NCI-H2171 (cell line): ENCODE measurements around the gene SPHK2.
"Not testable (repeated sequence)": the region's sequence is repeated elsewhere in the genome, so short reads cannot be mapped to it uniquely, and the experiment has no call there.

Experiments used
- DNase-seq: peaks from one replicate; lab custom pipeline; 2025; lab: John Stamatoyannopoulos, UW

The SPHK2 gene

DNA sequence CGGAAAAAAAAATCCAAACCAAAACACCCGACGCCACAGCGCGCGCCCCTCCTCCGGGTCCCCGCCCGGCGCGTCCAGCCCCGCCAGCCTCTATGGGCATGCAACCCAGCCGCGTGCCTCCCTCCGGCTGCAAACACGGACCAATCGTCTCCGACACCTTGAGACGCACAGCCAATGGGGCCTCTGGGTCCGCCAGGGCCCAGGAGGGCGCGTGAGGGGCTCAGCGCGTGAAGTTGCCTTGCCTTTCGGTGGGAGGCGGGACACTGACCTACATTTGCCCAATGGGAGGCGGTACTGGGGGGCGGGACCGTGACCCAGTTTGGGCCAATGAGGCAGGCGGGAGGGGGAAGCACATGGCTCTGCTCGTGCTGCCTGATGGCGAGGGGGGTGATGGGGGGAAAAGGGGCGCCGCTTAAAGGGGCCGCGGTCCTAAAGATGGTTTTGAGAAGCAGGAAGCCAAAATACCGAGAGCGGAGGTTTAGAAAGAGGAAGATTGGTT, 18.2 kb downstream of the SPHK2 start:
- peak; percentile 99 for DNase-seq

DNA sequence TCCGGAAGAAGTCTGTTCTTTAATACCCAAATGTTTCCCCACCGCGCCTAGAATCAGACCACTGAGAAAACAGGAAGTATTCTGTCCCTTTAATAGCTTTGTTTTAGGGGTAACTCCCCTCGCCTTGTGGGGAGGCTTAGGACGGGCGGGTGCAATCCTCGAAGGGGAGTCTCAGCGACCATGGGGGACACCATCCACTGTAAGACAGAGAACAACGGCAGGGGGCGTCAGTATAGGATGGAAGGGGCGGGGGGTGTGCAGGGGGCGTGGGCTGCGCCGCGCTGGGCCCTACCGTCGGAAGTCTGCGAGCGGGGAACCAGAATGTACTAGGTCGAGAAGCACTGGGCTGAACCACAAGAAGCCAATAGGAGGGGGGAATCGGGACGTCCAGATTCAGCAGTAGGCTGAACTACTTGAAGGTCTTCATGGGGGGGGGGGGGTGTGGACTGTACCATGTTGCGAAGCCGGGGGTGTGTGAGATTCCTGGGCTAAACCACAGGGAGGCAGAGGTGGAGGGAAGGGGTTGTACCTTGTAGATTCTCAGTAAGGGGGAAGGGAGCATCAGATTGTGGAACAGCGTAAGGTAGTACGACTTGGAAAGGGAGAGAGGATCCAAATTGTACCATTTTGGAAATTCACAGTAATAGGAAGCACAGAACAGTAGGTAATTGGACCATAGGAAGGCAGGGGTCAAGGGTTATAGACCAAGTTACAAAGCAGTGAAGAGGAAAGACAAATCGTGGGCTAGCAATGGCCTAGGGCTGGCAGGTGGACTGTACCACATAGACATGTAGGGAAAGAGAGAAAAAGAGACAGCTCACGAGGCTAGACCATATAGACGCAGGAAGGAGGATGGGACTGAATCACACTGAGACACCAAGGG, 18.9 kb downstream of the SPHK2 start:
- peak; percentile 66 for DNase-seq

DNA sequence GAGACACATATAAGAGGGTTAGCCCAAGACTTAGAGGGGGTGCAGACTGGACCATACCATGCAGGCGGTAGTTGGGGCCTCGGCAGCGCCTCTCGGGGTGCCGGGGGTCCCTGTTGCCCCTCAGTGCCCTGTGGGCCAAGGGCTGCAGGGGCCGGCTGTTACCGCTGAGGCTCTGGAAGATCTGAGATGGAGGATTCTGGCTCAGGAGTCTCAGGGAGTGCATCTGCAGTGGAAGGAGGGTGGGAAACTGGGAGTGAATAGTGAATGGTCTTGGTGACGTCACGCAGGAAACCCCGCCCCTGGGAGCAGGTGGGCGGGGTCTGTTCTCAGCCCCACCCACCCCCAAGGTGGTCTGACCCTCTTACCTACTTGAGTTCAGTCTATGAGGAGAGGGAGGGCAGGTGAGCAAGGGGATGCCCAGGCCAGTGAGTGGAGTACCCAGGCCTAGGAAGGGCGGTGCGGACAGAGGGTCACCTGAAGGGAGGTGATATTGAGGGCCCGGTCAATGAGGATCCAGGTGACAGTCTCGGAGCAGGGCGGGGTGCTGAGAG, 19.6 kb downstream of the SPHK2 start:
- no peak for DNase-seq

DNA sequence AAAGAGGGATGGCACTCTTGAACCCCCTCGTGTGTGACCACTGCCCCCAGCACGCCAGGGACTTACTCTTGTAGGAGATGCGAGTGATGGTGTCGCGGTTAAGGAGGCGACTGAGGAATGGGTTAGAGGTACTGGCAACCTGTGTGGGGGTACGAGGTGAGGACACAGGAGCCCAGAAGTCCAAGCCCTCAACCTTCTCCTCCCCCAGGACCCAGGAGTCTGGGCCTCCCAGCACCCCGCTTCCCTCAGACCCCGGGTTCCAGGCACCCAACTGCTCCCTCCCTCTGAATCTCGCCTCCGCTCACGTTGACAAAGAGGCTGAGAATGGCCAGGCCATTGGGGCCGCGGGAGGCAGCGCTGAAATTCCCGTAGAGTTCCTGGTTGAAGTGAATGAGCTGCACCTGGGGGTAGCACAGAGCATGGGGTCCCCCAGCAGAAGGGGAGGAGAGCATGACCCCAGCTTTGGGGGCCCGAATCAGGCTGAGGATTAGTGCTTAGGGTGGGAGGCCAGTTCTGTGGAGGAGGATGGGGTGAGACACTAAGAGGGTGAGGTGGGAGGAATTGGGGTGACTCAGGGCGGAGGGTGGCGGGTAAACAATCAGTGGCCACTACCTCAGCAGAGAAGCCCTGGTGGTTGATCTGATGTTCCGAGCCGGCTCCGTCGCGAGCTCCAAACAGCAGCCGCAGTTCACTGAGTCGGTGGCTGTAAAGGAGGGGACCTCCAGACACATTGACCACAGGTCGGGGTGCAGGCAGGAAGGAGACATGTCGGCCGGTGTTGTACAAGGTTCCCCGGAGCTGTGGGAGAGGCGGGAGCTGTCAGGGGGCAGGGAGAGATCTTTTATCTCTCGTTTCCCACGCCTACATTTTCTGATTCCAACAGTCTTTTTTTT, 20.4 kb downstream of the SPHK2 start:
- DNase-seq = no peak

DNA sequence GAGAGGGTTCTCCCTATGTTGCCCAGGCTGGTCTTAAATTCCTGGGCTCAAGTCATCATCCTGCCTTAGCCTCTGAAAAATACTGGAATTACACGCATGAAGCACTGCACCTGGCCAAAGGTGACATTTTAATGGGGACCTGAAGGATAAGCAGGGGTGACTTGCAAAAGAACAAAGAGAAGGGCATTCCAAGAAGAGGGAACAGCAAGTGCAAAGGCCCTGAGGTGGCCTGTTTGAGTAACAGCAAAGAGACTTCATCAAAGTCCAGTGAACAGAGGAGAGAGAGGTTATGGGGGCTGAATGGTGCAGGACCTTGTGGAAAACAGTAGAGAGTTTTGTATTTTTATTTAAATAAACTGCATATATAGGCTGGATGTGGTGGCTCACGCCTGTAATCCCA, 22.5 kb downstream of the SPHK2 start:
- DNase-seq = no peak

DNA sequence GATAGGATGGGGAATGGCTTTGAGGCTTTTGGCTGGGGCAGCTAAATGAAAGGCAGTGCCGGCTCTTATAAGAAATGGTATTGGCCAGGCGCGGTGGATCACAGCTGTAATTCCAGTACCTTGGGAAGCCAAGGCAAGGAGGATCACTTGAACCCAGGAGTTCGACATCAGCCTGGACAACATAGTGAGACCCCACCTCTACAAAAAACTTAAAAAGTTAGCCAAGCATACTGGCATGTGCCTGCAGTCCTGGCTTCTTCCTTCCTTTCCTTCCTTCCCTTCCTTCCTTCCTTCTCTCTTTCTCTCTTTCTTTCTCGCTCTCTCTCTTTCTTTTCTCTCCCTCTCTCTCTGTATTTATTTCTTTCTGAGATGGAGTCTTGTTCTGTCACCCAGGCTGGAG, 23.6 kb downstream of the SPHK2 start:
- no peak for DNase-seq

DNA sequence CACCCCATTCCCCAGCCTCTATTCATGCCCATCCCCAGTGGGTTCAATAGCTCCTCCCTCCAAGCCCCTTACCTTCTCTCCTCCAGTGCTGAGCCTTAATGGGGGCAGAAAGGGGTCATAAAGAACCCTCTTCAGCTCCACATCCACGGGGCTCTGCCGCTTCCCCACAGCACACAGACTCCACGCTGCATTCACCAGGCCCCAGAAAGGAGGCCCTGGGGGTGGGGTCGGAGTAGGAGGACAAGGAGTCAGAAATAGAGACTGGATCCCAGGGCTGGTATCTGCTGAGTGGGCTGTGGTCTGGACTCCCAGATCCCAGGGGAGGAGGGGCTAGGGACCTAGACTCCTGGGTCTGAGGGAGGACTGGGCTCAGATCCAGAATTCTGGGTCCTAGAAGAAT, 25.0 kb downstream of the SPHK2 start:
- no peak for DNase-seq

DNA sequence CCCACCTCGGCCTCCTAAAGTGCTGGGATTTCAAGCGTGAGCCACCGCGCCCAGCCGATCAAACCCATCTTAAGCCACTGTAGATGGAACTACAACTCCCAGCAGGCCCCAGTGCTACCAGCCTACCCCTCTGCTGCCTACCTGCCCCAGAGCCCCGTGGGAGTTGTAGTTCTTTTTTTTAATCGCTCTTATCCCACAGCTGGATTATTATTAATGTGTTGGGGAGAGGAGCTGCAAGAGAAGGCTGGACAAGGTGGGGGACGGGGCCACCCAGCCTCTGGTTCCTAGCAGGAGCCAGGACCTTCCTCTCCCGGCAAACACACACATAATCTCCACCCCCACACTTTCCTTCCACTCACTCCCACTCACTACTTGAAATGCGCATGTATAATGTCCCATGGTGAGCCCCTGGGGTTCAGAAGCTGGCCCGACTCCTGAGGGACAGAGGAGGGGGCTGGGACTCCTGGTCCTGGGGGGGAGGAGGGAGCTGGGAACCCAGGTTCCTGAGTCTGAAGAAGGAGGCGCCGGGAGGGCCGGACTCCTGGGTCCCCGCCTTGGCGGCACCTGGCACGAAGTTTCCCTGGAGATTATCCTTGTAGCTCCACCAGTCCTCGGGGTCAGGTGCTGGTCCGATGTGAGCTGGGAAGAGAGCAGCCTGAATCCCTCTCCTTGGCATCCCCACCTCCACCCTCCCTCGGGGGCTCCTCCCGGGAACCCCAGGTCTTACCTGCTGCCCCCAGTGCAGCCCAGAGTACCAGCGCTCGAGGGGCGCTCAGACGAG, 25.7 kb downstream of the SPHK2 start:
- DNase-seq = peak; percentile 75

DNA sequence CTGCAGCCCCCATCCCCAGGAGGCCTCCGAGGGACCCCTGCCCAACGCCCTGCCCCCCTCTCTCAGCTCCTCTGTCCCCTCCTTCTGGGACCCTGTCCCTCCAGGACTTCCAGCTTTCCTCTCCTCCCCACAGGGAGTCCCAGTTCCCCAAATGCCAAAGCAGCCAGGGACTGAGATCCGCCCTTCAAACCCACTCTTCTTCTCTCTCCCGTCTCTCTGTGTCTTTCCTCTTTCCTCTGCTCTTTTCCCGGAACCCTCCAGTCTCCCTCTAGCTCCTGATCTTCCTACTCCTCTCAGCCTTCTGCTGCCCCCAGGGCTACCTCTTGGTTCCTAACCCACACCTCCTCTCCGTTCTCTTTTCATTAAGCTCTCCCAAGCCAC, 26.3 kb downstream of the SPHK2 start:
- no peak for DNase-seq

DNA sequence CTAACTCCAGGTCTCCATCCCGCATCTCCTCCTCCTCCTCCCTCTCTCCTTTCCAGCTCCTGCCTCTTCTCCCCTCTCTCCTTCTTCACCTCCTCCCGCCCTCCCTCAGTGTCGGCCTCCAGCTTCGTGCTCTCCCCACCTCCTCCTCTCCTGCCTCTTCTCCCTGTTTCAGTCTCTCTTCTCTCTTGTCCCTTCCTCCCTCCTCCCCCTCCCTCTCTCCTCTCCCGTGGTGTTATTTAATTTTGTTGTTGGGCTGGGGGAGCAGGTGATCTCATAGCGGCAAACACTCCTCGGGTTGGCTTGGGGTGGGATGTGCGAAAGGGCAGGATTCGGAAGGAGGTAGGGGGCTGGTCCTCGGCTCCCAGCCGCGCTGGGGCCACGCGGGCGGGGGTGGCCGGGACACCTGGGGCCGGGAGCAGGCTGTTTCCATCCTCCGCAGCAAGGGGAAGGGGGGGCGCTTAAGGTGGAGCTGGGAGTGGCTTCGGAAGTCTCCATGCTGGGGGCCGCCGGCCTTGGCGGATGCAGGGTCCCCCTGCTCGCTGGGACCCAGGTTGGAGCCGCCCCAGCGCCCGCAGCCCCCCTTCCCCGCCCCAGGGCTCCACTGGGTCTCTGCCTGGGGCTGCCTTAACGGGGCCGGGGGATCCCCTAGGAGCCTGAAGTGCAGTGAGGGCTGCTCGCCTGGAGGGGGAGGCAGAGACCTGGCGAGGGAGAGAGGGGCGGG, 26.9 kb downstream of the SPHK2 start, which contains the start of gene CA11:
TSS of gene CA11 (minus strand) at position 187 of the 721 bp plus-strand sequence. CDS start 555 bp downstream, outside the sequence.
- DNase-seq = peak; percentile 94

DNA sequence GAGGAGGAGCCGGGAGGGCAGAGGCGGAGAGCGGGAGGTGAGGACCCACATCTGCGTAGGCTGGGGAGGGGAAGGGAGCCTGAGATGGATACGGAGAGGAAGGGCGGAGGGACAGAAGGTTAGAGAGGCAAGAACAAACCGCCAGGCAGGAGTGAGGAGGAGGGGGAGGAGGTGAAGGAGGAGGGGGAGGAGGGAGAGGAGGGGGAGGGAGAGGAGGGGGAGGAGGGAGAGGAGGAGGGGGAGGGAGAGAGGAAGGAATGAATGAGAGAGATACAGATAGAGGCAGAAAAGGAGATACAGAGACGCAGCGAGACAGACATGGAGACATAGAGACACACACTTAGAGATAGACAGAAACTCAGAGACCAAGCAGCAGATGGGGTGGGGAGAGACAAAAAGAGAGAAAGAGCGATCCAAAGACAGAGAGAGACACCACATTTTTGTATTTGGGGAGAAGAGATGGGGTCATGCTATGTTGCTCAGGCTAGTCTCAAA, 27.5 kb downstream of the SPHK2 start:
- peak; percentile 95 for DNase-seq

DNA sequence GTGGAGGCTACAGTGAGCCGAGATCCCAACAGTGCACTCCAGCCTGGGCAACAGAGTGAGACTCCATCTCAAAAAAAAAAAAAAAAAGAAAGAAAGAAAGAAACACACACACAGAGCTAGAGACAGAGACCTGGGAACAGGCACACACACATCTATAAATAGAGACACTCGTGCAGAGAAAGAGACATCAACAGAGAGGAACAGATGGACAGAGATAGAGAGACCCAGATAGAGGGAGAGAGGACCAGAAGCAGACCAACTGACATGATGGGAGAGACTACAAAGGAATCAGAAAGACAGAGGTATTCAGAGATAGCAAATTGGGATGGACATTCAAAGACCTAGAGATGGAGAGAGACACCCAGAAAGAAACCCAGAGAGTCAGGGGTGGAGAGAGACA, 28.8 kb downstream of the SPHK2 start:
- no peak for DNase-seq

DNA sequence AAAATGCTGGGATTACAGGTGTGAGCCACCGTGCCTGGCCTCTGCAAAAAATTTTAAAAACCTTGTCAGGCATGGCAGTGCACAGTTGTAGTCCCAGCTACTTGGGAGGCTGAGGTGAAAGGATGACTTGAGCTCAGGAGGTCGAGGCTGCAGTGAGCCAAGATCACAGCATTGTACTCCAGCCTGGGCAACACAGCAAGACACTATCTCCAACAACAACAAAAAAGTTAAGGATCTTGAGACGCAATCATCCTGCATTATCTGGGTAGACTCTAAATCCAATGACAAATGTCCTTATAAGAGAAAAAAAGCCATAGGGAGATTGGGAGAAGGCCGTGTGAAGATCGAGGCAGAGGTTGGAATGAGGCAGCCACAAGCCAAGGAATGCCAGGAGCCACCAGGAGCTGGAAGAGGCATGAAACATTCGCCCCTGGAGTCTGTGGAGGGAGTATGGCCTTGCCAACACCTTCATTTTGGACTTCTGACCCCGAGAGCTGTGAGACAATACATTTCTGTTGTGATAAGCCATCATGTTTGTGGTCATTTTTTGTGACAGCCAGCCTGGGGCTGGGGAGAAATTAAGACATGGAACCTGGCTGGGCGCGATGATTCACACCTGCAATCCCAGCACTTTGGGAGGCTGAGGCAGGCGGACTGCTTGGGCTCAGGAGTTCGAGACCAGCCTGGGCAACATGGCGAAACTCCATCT, 31.8 kb downstream of the SPHK2 start:
- DNase-seq = no peak

DNA sequence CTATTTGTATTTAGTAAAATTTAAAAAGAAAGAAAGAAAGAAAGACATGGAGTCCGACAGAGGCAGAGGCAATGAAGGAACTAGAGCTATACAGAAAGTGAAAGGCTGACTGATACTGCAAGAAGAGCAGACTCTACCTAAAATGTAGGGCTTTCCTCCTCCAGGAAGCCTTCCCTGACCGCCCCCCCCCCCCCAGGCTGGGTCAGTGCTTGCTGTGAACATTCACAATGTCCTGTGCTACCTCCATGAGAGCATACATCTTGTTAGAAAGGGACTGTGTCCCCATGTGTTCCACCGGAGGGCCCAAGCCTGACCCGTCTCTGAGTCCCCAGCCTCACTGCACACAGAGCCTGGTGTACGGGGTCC, 32.4 kb downstream of the SPHK2 start:
- DNase-seq = no peak

DNA sequence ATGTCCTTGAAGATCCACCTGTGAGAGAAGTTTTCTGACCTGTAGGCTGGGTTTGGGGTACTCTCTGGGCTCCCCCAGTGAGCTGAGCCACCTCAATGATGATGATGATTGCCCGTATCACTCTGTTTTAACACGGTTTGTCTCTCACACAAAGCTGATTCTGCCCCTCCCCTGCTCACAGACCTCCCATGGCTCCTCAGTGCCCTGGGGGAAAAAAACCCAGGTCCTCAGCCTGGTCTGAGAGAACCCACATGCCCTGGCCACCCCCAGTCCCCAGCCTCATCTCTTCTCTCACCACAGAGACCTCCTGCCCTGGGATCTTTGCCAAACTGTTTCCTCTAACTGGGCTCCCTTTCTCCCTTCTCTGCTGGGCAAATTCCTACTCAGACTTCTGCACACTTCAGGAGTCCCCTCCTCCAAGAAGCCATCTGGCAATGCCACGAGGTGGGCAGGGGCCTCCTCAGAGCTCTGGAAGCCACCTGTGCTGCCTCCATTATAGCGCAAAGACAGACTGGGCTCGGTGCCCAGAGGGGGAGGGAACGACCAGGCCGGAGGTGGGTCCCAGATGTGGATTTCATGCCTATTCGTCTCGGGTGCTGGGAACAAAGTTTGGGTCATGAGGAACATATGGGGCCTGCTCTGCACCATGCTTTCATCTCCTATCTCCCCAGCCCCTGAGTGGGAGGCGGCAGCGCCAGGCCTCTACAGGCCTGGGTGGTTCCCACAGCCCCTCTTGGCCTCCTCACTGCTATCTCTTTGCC, 35.2 kb downstream of the SPHK2 start:
- DNase-seq = peak; percentile 98

DNA sequence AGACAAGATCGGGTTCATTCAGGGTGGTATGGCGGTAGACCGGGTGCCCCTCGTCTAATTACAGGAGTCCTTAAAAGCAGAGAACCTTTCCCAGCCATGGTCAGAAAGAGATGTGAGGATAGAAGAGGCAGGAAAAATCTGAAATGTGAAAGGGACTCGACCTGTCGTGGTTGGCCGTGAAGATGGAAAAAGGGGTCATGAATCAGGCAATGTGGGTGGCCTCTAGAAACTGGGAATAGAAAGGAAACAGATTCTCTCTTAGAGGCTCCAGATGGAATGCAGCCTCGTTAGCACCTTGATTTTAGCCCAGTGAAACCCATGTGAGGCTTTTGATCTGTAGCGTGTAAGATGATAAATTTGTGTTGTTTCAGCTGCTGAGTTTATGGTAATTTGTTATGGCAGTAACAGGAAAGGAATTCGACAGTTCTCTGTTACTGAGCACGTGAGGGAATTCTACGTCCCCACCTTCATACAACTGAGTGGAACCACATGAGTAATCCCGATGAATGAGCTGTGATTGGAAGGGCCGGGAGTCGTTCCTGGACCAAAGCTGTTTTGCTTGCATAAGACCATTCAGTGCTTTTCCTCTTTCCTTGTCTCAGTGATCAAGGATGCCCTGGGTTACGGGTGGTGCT, 37.7 kb downstream of the SPHK2 start:
- no peak for DNase-seq

DNA sequence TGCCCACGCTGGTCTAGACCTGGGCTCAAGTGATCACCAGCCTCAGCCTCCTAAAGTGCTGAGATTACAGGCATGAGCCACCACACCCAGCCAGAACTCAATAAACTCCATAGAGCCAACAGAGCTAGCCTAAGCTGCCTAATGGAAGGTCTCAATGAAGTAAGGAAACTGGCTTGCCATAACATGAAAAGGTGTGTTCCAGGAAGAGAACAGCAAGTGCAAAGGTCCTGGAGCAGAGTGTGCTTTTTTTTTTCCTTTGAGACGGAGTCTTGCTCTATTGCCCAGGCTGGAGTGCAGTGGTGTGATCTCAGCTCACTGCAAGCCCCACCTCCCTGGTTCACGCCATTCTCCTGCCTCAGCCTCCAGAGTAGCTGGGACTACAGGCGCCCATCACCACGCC, 38.5 kb downstream of the SPHK2 start:
- DNase-seq = not testable (repeated sequence)

DNA sequence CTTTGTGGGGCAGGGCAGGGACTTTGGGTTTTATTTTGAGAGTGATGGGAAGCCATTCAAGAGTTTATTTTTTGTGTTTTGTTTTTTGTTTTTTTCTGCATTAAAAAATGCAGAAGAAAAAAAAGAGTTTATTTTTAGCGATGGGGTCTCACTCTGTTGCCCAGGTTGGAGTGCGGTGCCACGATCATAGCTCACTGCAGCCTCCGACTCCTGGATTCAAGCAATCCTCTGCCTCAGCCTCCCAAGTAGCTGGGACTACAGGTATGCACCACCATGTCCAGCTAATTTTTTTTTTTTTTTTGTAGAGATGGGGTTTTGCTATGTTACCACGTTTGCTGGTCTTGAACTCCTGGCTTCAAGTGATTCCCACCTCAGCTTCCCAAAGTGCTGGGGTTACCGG, 39.2 kb downstream of the SPHK2 start:
- DNase-seq = no peak

DNA sequence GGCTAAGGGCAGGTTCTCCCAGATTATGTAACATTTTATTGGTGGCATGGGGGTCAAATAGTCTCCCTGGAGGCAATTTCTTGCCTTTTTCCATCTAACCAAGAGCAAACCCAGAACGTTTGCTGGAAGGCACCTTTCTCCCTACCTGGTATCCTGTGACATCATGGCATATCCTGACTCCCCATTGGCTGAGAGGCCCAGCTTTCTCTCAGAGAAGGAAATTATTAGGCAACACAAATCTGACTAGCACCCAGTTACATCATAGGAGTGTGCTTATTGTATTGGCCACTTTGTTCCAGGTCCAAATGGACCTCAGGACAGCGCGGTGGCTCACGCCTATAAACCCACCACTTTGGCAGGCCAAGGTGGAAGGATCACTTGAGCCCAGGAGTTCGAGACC, 40.5 kb downstream of the SPHK2 start:
- no peak for DNase-seq
